Measurements from ENCODE around the gene NUCB2. TPM values are rescaled to one million over a fixed set of nuclear protein-coding genes. Genes with fewer than 3 reads are reported as not detected.
"Not testable (repeated sequence)": the region's sequence is repeated elsewhere in the genome, so short reads cannot be mapped to it uniquely, and the experiment has no call there.

NUCB2 gene
- total and polyA plus RNA-seq, 10 of the 15 experiments (the other 5 are each of a cell fraction or from before 2014, with no cell fraction given) = 16.0 to 74.1 (median 52.1) TPM

DNA sequence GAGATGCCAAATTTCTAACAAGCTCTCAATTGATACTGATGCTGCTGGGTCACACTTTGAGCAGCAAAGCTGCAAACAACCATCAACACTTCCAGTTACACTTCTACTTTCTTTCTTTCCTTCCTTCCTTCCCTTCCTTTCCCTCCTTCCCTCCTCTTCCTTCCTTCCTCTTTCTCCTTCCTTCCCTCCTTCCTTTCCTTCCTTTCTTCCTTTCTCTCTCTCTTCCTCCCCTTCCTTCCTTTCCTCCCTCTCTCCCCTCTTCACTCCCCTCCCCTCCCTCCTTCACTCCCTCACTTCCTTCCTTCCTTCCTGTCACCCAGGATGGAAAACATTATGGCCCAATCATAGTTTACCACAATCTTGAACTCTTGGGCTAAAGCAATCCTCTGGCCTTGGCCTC, 35.8 kb upstream of the NUCB2 start:
- FAIRE-seq = no peak
- no peak for DNase-seq (ENCODE audit: low read depth, low spot score)
- Histone ChIP-seq H3K9me3 (replicated peaks; ENCODE audit: control insufficient read depth, insufficient read depth, low read length) (peaks cover 2% of the 10 kb centered on the region; the same call in 1 of the 3 replicates), H3K27me3 (replicated peaks in 1 of 2; ENCODE audit: control insufficient read depth in 2 of 2, insufficient read depth in 2 of 2, low read length in 1 of 2) (peaks cover 0 to 3% of the 10 kb centered on the region in 2 experiments; a peak in 2 of 4 replicates), H3K4me1 (ENCODE audit: control insufficient read depth, insufficient read depth, low read length) (peaks cover 5% of the 10 kb centered on the region), H4K20me1 (ENCODE audit: control insufficient read depth, insufficient read depth) (no peaks in the 10 kb centered on the region), H3K27ac (ENCODE audit: control insufficient read depth, insufficient read depth) (no peak overlapping the region), H2AFZ (ENCODE audit: control insufficient read depth, low read depth, low read length) (no peak overlapping the region), H3K4me2 (ENCODE audit: control insufficient read depth, insufficient read depth) (no peak overlapping the region), H3K4me3 (no peak overlapping the region), H3K9ac (ENCODE audit: control insufficient read depth, insufficient read depth, low read length) (no peak overlapping the region), H3K36me3 (ENCODE audit: control insufficient read depth in 2 of 2, insufficient read depth in 2 of 2, low read length in 1 of 2) (no peaks in the 10 kb centered on the region), H3K79me2 (ENCODE audit: control insufficient read depth, insufficient read depth, low read length) (no peaks in the 10 kb centered on the region)
- ChIA-PET POLR2A (no interaction called here), CTCF (no interaction called here), SMC1A (ENCODE audit: uncharacterized antibody, unreplicated experiment) (no interaction called here), RAD21 (ENCODE audit: unreplicated experiment) (no interaction called here)
- no peak for ATAC-seq
- in situ Hi-C loops (cut with MboI) (no loop called here), intact Hi-C loops (cut with micrococcal nuclease; ENCODE audit: unreplicated experiment) (no loop called here)
- TF ChIP-seq SREBF2 (IDR thresholded peaks at IDR 0.05; ENCODE audit: low read length) = no peak
- TF ChIP-seq, protein P1, sequence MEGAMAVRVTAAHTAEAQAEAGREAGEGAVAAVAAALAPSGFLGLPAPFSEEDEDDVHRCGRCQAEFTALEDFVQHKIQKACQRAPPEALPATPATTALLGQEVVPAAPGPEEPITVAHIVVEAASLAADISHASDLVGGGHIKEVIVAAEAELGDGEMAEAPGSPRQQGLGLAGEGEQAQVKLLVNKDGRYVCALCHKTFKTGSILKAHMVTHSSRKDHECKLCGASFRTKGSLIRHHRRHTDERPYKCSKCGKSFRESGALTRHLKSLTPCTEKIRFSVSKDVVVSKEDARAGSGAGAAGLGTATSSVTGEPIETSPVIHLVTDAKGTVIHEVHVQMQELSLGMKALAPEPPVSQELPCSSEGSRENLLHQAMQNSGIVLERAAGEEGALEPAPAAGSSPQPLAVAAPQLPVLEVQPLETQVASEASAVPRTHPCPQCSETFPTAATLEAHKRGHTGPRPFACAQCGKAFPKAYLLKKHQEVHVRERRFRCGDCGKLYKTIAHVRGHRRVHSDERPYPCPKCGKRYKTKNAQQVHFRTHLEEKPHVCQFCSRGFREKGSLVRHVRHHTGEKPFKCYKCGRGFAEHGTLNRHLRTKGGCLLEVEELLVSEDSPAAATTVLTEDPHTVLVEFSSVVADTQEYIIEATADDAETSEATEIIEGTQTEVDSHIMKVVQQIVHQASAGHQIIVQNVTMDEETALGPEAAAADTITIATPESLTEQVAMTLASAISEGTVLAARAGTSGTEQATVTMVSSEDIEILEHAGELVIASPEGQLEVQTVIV (IDR thresholded peaks at IDR 0.05; ENCODE audit: borderline replicate concordance, partially characterized antibody) = no peak
- no peak for TF ChIP-seq CREB1 (IDR thresholded peaks at IDR 0.05; ENCODE audit: low read depth)
- no peak for TF ChIP-seq FOXM1 (IDR thresholded peaks at IDR 0.05; ENCODE audit: low read depth, low read length)
- no peak for TF ChIP-seq RELA (IDR thresholded peaks at IDR 0.05; ENCODE audit: borderline replicate concordance, partially characterized antibody)
- no peak for TF ChIP-seq RCOR1 (conservative IDR thresholded peaks at IDR 0.05; ENCODE audit: low read depth, low read length)
- TF ChIP-seq SMAD1 (IDR thresholded peaks at IDR 0.05; ENCODE audit: low read depth, partially characterized antibody) = no peak
- TF ChIP-seq TCF12 (IDR thresholded peaks at IDR 0.05; ENCODE audit: low read depth, low read length) = no peak
- BruUV-seq (replicated peaks) = no TSS peak

DNA sequence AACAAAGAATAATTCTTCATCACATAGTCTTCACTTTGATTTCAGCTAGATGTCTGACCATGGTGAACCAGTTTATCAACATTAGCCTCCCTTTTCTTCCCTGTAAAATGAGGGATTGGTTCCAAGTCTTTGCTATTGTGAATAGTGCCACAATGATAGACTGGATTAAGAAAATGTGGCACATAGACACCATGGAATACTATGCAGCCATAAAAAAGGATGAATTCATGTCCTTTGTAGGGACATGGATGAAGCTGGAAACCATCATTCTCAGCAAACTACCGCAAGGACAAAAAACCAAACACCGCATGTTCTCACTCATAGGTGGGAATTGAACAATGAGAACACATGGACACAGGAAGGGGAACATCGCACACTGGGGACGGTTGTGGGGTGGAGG, 33.6 kb upstream of the NUCB2 start:
- H3K4me1 ChIP-seq (ENCODE audit: control insufficient read depth, insufficient read depth, low read length); intact Hi-C loops (cut with micrococcal nuclease; ENCODE audit: unreplicated experiment); H3K9me3 ChIP-seq (replicated peaks; ENCODE audit: control insufficient read depth, insufficient read depth, low read length); H3K27ac ChIP-seq (ENCODE audit: control insufficient read depth, insufficient read depth); BruUV-seq (replicated peaks); H3K4me3 ChIP-seq; DNase-seq (ENCODE audit: low read depth, low spot score); H3K4me2 ChIP-seq (ENCODE audit: control insufficient read depth, insufficient read depth); H3K9ac ChIP-seq (ENCODE audit: control insufficient read depth, insufficient read depth, low read length); H4K20me1 ChIP-seq (ENCODE audit: control insufficient read depth, insufficient read depth); H3K27me3 ChIP-seq (replicated peaks in 1 of 2; ENCODE audit: control insufficient read depth in 2 of 2, insufficient read depth in 2 of 2, low read length in 1 of 2); H2AFZ ChIP-seq (ENCODE audit: control insufficient read depth, low read depth, low read length); RAD21 ChIA-PET (ENCODE audit: unreplicated experiment); POLR2A ChIA-PET; ATAC-seq; FAIRE-seq; in situ Hi-C loops (cut with MboI); H3K79me2 ChIP-seq (ENCODE audit: control insufficient read depth, insufficient read depth, low read length); H3K36me3 ChIP-seq (ENCODE audit: control insufficient read depth in 2 of 2, insufficient read depth in 2 of 2, low read length in 1 of 2): not testable (repeated sequence)
- WGBS (ENCODE audit: insufficient coverage, insufficient replicate concordance, low lambda C conversion rate, missing lambda C conversion rate) = 78% methylated on average over 4 of the region's 4 CpGs
- ChIA-PET SMC1A (ENCODE audit: uncharacterized antibody, unreplicated experiment) (interaction anchor here (1.2 to 1.7 kb wide), 4 partner anchors 10 to 33 kb away, joined by 3 to 8 read pairs (median 6); no protein-coding TSS in a partner anchor), CTCF (interaction anchor here (1.5 to 2.4 kb wide), 2 partner anchors 13 to 285 kb away, joined by 5 to 13 read pairs; no protein-coding TSS in a partner anchor)

Data from GM12878 (cell line).